Thymus (tissue), 11 donors: Measurements from ENCODE around the gene NXF1. TPM values are rescaled to one million over a fixed set of nuclear protein-coding genes. Genes with fewer than 3 reads are reported as not detected.
A peak's percentile ranks its signal among the peaks of the same experiment; 100 is the strongest.
"Not testable (repeated sequence)": the region's sequence is repeated elsewhere in the genome, so short reads cannot be mapped to it uniquely, and the experiment has no call there.

Experiments used
- DNase-seq, 9 donors: peaks; one replicate each; pipeline ENCODE4 v3.0.0-alpha.2; 2013; ENCODE audit warnings: low spot score in 9 of 9, low read depth in 6 of 9, missing footprints in 1 of 9
- H3K27ac ChIP-seq, 2 donors: one replicate each; pipeline ENCODE4 v1.5.1; 2013; ENCODE audit warnings: control low read depth in 1 of 2, low read depth in 1 of 2, low read length in 1 of 2, mild to moderate bottlenecking in 1 of 2, moderate library complexity in 1 of 2
- H3K27me3 ChIP-seq, 2 donors: one replicate each; pipeline ENCODE4 v1.5.1; 2013; ENCODE audit warnings: low read length in 1 of 2; ENCODE audit not compliant: control insufficient read depth in 2 of 2, insufficient read depth in 1 of 2
- H3K36me3 ChIP-seq, 2 donors: one replicate each; pipeline ENCODE4 v1.5.1; 2013; ENCODE audit warnings: low read length in 1 of 2, mild to moderate bottlenecking in 1 of 2, moderate library complexity in 1 of 2; ENCODE audit not compliant: control insufficient read depth in 2 of 2, insufficient read depth in 2 of 2
- H3K4me1 ChIP-seq, 2 donors: one replicate each; pipeline ENCODE4 v1.5.1; 2013; ENCODE audit warnings: low read length in 2 of 2; ENCODE audit not compliant: control insufficient read depth in 2 of 2, insufficient read depth in 2 of 2
- H3K4me3 ChIP-seq, 2 donors: one replicate each; pipeline ENCODE4 v1.5.1; 2013; ENCODE audit warnings: low read length in 2 of 2, control low read depth in 1 of 2, mild to moderate bottlenecking in 1 of 2
- H3K9me3 ChIP-seq, 2 donors: one replicate each; pipeline ENCODE4 v1.5.1; 2013; ENCODE audit warnings: low read length in 1 of 2, mild to moderate bottlenecking in 1 of 2; ENCODE audit not compliant: control insufficient read depth in 2 of 2, insufficient read depth in 1 of 2
- WGBS: extraction: QIAGEN DNeasy Blood & Tissue Kit; methylation state at CpG from one replicate; pipeline ENCODE4 v1.1.7; 2013; 5-methylcytosine and 5-hydroxymethylcytosine counted together
- polyA plus RNA-seq: library from polyadenylated mRNA; stranded (reverse); fragments of 200-250 nt; gene quantifications from one replicate; pipeline ENCODE4 v1.2.3, GENCODE V29; 2013
- total RNA-seq: library from RNA; stranded (reverse); fragments of 120-200 nt; gene quantifications from one replicate; pipeline ENCODE4 v1.2.4, GENCODE V29; 2013
- donor health status: healthy.

Gene NXF1
- total and polyA plus RNA-seq, 2 donors, result 34.4 to 186 TPM

- H3K36me3 ChIP-seq, result peaks cover 18% of the 10 kb centered on the region in 2 donors
- H3K9me3 ChIP-seq, result no peaks in the 10 kb centered on the region
- H3K4me1 ChIP-seq, result peaks cover 0 to 2% of the 10 kb centered on the region in 2 donors
- no peak overlapping the region for H3K4me3 ChIP-seq
- H3K27me3 ChIP-seq, result no peaks in the 10 kb centered on the region
- DNase-seq, result no peak
- 98% methylated on average over 1 of the region's 1 CpG for WGBS
- H3K27ac ChIP-seq, result no peak overlapping the region
Measured at GRCh38 chr11:62847767-62848314, 42.6 kb upstream of the NXF1 start.

- Histone ChIP-seq H3K27ac (no peak overlapping the region), H3K36me3 (peaks cover 2 to 3% of the 10 kb centered on the region in 2 donors), H3K4me3 (no peak overlapping the region), H3K4me1 (peaks cover 4 to 12% of the 10 kb centered on the region in 2 donors), H3K27me3 (no peaks in the 10 kb centered on the region), H3K9me3 (no peaks in the 10 kb centered on the region)
- no peak for DNase-seq
- WGBS, result 98% methylated on average over 3 of the region's 3 CpGs
Measured at GRCh38 chr11:62846177-62846576, 40.9 kb upstream of the NXF1 start.

- no peak overlapping the region for H3K27ac ChIP-seq
- DNase-seq, result no peak
- H3K4me1 ChIP-seq, result peaks cover 4 to 16% of the 10 kb centered on the region in 2 donors
- no peaks in the 10 kb centered on the region for H3K27me3 ChIP-seq
- no peaks in the 10 kb centered on the region for H3K9me3 ChIP-seq
- 100% methylated on average over 3 of the region's 3 CpGs for WGBS
- no peaks in the 10 kb centered on the region for H3K36me3 ChIP-seq
- H3K4me3 ChIP-seq, result no peak overlapping the region
Measured at GRCh38 chr11:62844154-62844553, 38.9 kb upstream of the NXF1 start.

GRCh38 chr11:62843466-62843865 is 38.2 kb upstream of the NXF1 start:
- Histone ChIP-seq H3K27me3 (no peaks in the 10 kb centered on the region), H3K9me3 (no peaks in the 10 kb centered on the region), H3K36me3 (no peaks in the 10 kb centered on the region), H3K27ac (peak overlapping the region in 1 of 2 donors; percentile 25), H3K4me1 (peaks cover 9 to 22% of the 10 kb centered on the region in 2 donors), H3K4me3 (no peak overlapping the region)
- DNase-seq, result no peak
- WGBS, result 97% methylated on average over 3 of the region's 3 CpGs

GRCh38 chr11:62842891-62843290 is 37.7 kb upstream of the NXF1 start:
- H3K4me3 ChIP-seq, result peak overlapping the region in 1 of 2 donors; percentile 75
- H3K36me3 ChIP-seq, H3K9me3 ChIP-seq, DNase-seq, H3K27me3 ChIP-seq: not testable (repeated sequence)
- 87% methylated on average over 9 of the region's 9 CpGs for WGBS
- peaks cover 9 to 27% of the 10 kb centered on the region in 2 donors for H3K4me1 ChIP-seq
- peak overlapping the region; percentile 3 to 98 for H3K27ac ChIP-seq

- DNase-seq, result peak in 2 of 9 donors; percentile 28 to 37
- WGBS, result 2% methylated on average over 30 of the region's 30 CpGs
- H3K4me1 ChIP-seq, result peaks cover 9 to 27% of the 10 kb centered on the region in 2 donors
Measured at GRCh38 chr11:62842171-62842741, 37.0 kb upstream of the NXF1 start.

GRCh38 chr11:62841361-62842170 is 36.3 kb upstream of the NXF1 start:
- peak; percentile 79 to 97 (median 90) for DNase-seq
- H3K4me3 ChIP-seq, result peak overlapping the region; percentile 70 to 85
- H3K27me3 ChIP-seq, result no peaks in the 10 kb centered on the region
- H3K27ac ChIP-seq, result peak overlapping the region; percentile 98 to 99
- WGBS, result under 1% methylated on average over 33 of the region's 33 CpGs
- H3K4me1 ChIP-seq, result peaks cover 9 to 27% of the 10 kb centered on the region in 2 donors
- no peaks in the 10 kb centered on the region for H3K9me3 ChIP-seq
- H3K36me3 ChIP-seq, result peaks cover 0 to 2% of the 10 kb centered on the region in 2 donors

More at GRCh38 chr11:62842171-62842741, 37.0 kb upstream of the NXF1 start:
- peak overlapping the region; percentile 70 to 75 for H3K4me3 ChIP-seq
- no peaks in the 10 kb centered on the region for H3K27me3 ChIP-seq
- no peaks in the 10 kb centered on the region for H3K9me3 ChIP-seq
- no peaks in the 10 kb centered on the region for H3K36me3 ChIP-seq
- H3K27ac ChIP-seq, result peak overlapping the region; percentile 98 to 99

GRCh38 chr11:62840721-62841360 is 35.6 kb upstream of the NXF1 start:
- Histone ChIP-seq H3K4me1 (peaks cover 9 to 27% of the 10 kb centered on the region in 2 donors), H3K27ac (peak overlapping the region; percentile 98 to 99), H3K4me3 (peak overlapping the region; percentile 70 to 85)
- not testable (repeated sequence) for H3K36me3 ChIP-seq, H3K9me3 ChIP-seq, H3K27me3 ChIP-seq
- DNase-seq, result peak in 3 of 9 donors; percentile 38 to 67 (median 56)
- under 1% methylated on average over 41 of the region's 41 CpGs for WGBS
